ENCODE measurements around the gene ATP2A3. TPM values are rescaled to one million over a fixed set of nuclear protein-coding genes. Genes with fewer than 3 reads are reported as not detected.

The ATP2A3 gene
- total and polyA plus RNA-seq, 8 donors = 5.8 to 53.5 (median 7.4) TPM

DNA sequence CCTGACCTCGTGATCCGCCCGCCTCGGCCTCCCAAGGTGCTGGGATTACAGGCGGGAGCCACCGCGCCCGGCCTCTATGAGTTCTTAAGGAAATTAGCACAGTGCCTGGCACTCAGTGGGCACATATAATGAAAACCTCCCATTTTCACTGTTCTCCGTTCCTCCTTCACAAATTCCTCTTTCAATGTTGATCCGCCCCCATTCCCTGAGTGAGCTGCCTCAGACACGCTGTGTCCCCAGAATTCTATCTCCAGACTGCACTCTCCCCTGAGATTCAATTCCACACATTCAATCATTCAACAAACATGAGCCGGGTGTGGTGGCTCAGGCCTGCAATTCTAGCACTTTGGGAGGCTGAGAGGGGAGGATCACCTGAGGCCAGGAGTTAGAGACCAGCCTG, 55.0 kb downstream of the ATP2A3 start:
- no peak overlapping the region for H3K4me3 ChIP-seq
- H3K9me3 ChIP-seq = no peaks in the 10 kb centered on the region
- TF ChIP-seq, protein P1, sequence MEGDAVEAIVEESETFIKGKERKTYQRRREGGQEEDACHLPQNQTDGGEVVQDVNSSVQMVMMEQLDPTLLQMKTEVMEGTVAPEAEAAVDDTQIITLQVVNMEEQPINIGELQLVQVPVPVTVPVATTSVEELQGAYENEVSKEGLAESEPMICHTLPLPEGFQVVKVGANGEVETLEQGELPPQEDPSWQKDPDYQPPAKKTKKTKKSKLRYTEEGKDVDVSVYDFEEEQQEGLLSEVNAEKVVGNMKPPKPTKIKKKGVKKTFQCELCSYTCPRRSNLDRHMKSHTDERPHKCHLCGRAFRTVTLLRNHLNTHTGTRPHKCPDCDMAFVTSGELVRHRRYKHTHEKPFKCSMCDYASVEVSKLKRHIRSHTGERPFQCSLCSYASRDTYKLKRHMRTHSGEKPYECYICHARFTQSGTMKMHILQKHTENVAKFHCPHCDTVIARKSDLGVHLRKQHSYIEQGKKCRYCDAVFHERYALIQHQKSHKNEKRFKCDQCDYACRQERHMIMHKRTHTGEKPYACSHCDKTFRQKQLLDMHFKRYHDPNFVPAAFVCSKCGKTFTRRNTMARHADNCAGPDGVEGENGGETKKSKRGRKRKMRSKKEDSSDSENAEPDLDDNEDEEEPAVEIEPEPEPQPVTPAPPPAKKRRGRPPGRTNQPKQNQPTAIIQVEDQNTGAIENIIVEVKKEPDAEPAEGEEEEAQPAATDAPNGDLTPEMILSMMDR (IDR thresholded peaks at IDR 0.05) = no peak
- H3K27ac ChIP-seq = no peak overlapping the region
- intact Hi-C loops (cut with DNase I) = no loop called here
- H3K4me1 ChIP-seq = peaks cover 3 to 30% of the 10 kb centered on the region in 2 donors
- DNase-seq (no peak), ATAC-seq (no peak)
- H3K36me3 ChIP-seq = no peaks in the 10 kb centered on the region
- H3K27me3 ChIP-seq = no peaks in the 10 kb centered on the region

DNA sequence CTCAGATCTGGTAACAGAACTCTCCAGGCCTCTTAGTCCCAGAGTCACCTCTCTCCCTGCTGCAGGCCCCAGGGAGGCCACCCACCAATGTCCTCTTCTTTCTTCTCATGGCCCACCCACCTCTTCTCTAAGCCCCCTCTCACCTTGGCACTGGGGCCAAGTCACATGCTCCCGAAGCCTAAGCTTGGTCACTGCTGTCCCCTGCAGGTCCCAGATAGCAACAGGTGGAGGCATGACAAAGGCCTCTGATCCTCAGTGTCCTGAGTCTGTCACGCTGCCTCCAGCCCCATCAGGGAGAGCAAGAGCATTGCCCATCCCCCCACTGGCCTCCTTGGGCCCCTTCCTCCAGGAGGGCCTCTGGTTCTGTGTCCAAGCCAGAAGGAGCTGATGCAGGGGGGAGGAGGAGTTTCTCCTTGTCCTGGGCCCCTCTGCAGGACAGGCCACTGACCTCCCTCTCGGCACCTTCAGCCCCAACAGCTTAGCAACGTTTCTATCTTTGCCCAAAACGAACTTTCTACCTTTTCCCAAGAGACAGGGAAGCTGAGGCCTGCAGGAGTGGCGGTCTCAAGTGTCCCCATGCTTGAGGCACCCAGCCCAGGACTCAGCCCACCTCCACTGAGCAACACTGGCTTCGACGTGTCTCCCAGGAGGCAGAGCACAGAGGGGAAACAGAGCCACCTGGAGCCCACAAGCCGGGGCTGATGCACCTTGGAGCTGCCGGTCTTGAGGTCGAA, 56.6 kb downstream of the ATP2A3 start:
- H3K27ac ChIP-seq = no peak overlapping the region
- no peaks in the 10 kb centered on the region for H3K27me3 ChIP-seq
- intact Hi-C loops (cut with DNase I) = no loop called here
- H3K4me3 ChIP-seq = no peak overlapping the region
- H3K9me3 ChIP-seq = no peaks in the 10 kb centered on the region
- DNase-seq (no peak), ATAC-seq (peak; percentile 23)
- H3K36me3 ChIP-seq = no peaks in the 10 kb centered on the region
- TF ChIP-seq, protein P1 (IDR thresholded peaks at IDR 0.05) = peak in 1 of 2 donors; percentile 7
- peaks cover 0 to 16% of the 10 kb centered on the region in 2 donors for H3K4me1 ChIP-seq

DNA sequence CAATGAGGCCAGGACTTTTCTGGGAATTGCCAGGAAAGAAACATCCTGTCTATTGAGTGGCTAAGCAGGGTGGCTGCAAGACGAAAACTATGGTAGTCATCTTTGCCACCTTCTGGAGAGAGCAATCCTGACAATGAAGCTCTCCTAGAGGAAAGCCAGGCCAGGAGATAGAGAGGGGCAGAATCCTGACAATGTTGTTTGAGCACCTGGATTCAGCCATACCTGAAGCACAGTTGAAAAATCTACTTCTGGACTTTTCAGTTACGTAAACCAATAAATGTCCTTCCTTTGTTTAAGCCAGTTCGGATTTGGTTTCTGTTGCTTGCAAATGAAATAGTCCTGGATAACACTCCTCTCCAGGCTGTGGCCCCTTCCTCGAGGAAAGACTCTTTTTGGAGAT, 57.4 kb downstream of the ATP2A3 start:
- Histone ChIP-seq H3K27me3 (no peaks in the 10 kb centered on the region), H3K9me3 (no peaks in the 10 kb centered on the region), H3K27ac (no peak overlapping the region), H3K4me1 (peaks cover 0 to 10% of the 10 kb centered on the region in 2 donors), H3K36me3 (no peaks in the 10 kb centered on the region), H3K4me3 (no peak overlapping the region)
- TF ChIP-seq, protein P1 (IDR thresholded peaks at IDR 0.05) = no peak
- DNase-seq (no peak), ATAC-seq (no peak)
- intact Hi-C loops (cut with DNase I) = no loop called here

DNA sequence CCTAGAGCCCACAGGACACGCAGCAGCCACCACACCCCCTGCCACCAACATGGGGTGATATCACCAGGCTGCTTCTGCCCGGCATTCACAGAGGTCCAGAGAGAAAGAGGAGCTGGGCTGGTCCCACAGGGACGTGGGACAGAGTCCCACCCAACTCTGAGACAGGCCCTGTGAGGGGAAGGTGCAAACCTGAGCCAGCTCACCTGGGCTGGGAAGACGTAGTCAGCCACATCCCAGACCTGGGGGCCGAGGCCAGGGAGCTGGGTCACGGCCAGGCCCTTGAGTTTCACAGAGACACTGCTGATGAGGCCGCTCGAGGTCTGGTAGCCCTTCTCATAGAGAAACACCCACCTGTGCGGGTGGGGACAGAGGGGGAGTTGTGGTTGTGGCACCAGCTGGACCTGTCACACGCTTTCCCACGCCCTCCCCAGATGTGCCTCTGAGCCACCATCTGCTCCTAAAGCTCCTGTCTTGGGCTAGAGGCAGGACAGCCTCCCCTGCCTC, 59.2 kb downstream of the ATP2A3 start:
- no peak overlapping the region for H3K4me3 ChIP-seq
- H3K9me3 ChIP-seq = no peaks in the 10 kb centered on the region
- no peaks in the 10 kb centered on the region for H3K27me3 ChIP-seq
- H3K27ac ChIP-seq = no peak overlapping the region
- TF ChIP-seq, protein P1 (IDR thresholded peaks at IDR 0.05) = no peak
- intact Hi-C loops (cut with DNase I) = no loop called here
- H3K36me3 ChIP-seq = no peaks in the 10 kb centered on the region
- ATAC-seq (no peak), DNase-seq (no peak)
- no peaks in the 10 kb centered on the region for H3K4me1 ChIP-seq

DNA sequence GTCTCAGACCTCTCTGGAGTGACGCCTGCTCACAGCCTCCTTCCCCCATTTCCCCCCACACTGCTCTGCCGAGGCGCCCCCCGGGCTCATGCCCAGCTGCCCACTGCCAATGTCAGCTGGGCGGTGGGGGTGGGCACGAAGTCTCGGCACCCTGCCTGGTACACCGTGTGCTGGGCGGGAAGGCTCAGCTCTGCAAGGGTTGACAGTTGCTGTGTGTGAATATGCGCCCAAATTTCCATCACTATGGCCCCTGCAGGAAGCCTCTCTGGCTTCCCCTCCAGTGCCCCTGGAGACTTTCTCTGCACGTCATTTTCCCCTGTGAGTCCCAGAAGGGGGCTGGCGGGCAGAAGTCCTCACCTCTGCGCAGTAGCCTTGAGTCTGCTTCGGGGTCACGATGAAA, 59.7 kb downstream of the ATP2A3 start:
- Histone ChIP-seq H3K4me1 (no peaks in the 10 kb centered on the region), H3K9me3 (no peaks in the 10 kb centered on the region), H3K27ac (no peak overlapping the region), H3K4me3 (no peak overlapping the region), H3K27me3 (no peaks in the 10 kb centered on the region), H3K36me3 (no peaks in the 10 kb centered on the region)
- intact Hi-C loops (cut with DNase I) = no loop called here
- TF ChIP-seq, protein P1 (IDR thresholded peaks at IDR 0.05) = no peak
- no peak for DNase-seq
- ATAC-seq = no peak

Data from left lung (tissue), 10 donors.